ENCODE data around the gene PLCD1.

Gene PLCD1

GRCh38 chr3:37997791-37998370, 31.6 kb downstream of the PLCD1 start:
- H3K4me3 ChIP-seq (ENCODE audit: low read depth, low read length): no peak overlapping the region
- no peak for DNase-seq (ENCODE audit: low read depth)
- no peak for TF ChIP-seq CTCF (IDR thresholded peaks at IDR 0.05; ENCODE audit: insufficient read depth, low read depth, low read length, missing control alignments)

- H3K4me3 ChIP-seq (ENCODE audit: low read depth, low read length): no peak overlapping the region
- no peak for TF ChIP-seq CTCF (IDR thresholded peaks at IDR 0.05; ENCODE audit: insufficient read depth, low read depth, low read length, missing control alignments)
- DNase-seq (ENCODE audit: low read depth): no peak
These were observed 32.1 kb downstream of the PLCD1 start for GRCh38 chr3:37997342-37997741.

- DNase-seq (ENCODE audit: low read depth): peak; percentile 90
- no peak overlapping the region for H3K4me3 ChIP-seq (ENCODE audit: low read depth, low read length)
- TF ChIP-seq CTCF (IDR thresholded peaks at IDR 0.05; ENCODE audit: insufficient read depth, low read depth, low read length, missing control alignments): peak; percentile 98
These were observed 32.6 kb downstream of the PLCD1 start for GRCh38 chr3:37996785-37997301.

GRCh38 chr3:37995652-37996641, 33.5 kb downstream of the PLCD1 start:
- no peak overlapping the region for H3K4me3 ChIP-seq (ENCODE audit: low read depth, low read length)
- TF ChIP-seq CTCF (IDR thresholded peaks at IDR 0.05; ENCODE audit: insufficient read depth, low read depth, low read length, missing control alignments): no peak
- no peak for DNase-seq (ENCODE audit: low read depth)

- H3K4me3 ChIP-seq (ENCODE audit: low read depth, low read length): peak overlapping the region; percentile 74
- DNase-seq (ENCODE audit: low read depth): no peak
- TF ChIP-seq CTCF (IDR thresholded peaks at IDR 0.05; ENCODE audit: insufficient read depth, low read depth, low read length, missing control alignments): no peak
These were observed 34.8 kb downstream of the PLCD1 start for GRCh38 chr3:37994639-37994972.

- peak; percentile 90 for DNase-seq (ENCODE audit: low read depth)
- no peak for TF ChIP-seq CTCF (IDR thresholded peaks at IDR 0.05; ENCODE audit: insufficient read depth, low read depth, low read length, missing control alignments)
- H3K4me3 ChIP-seq (ENCODE audit: low read depth, low read length): peak overlapping the region; percentile 74
These were observed 35.4 kb downstream of the PLCD1 start for GRCh38 chr3:37993820-37994638.

Measured in GM12865 (cell line).